GM12878 (cell line): ENCODE data around the gene ADAMTSL1.

Experiments used
- ATF2 ChIP-seq: IDR thresholded peaks from 2 replicates; pipeline ENCODE4 v1.6.1; 2012; ENCODE audit warnings: low read length, inconsistent platforms
- JUND ChIP-seq: IDR thresholded peaks from 2 replicates; pipeline ENCODE4 v1.6.1; 2012; ENCODE audit warnings: low read depth, mild to moderate bottlenecking, low read length, improper control_type of control experiment, moderate library complexity
- MAX ChIP-seq: IDR thresholded peaks from 2 replicates; pipeline ENCODE4 v1.6.1; 2012; ENCODE audit warnings: low read depth, low read length, improper control_type of control experiment
- NRF1 ChIP-seq: conservative IDR thresholded peaks from 2 replicates; pipeline ENCODE4 v1.6.1; 2011; ENCODE audit warnings: mild to moderate bottlenecking, low read depth, low read length, improper control_type of control experiment
- REST ChIP-seq: IDR thresholded peaks from 2 replicates; pipeline ENCODE4 v1.6.1; 2012; ENCODE audit warnings: mild to moderate bottlenecking, low read depth, low read length
- RFX5 ChIP-seq: IDR thresholded peaks from 2 replicates; pipeline ENCODE4 v1.6.1; 2011; ENCODE audit warnings: low read depth, low read length, improper control_type of control experiment
- SUPT20H ChIP-seq: IDR thresholded peaks from 2 replicates; pipeline ENCODE4 v1.6.1; 2011; ENCODE audit warnings: low read depth, mild to moderate bottlenecking, low read length, moderate library complexity, borderline replicate concordance; ENCODE audit not compliant: control insufficient read depth
- TARDBP ChIP-seq: IDR thresholded peaks from 2 replicates; pipeline ENCODE4 v1.6.1; 2016; ENCODE audit warnings: borderline replicate concordance
- YBX1 ChIP-seq: fragments of 450-650 bp; IDR thresholded peaks from 2 replicates; pipeline ENCODE4 v1.6.1; 2016; ENCODE audit warnings: antibody characterized with exemption

- TF ChIP-seq JUND (no peak), SUPT20H (no peak), NRF1 (no peak), RFX5 (no peak), ATF2 (no peak), TARDBP (no peak), YBX1 (no peak), MAX (no peak), REST (no peak)
Observed at GRCh38 chr9:18698992-18699391, 225.0 kb downstream of the ADAMTSL1 start.
